ENCODE measurements around the gene BRMS1L. TPM values are rescaled to one million over a fixed set of nuclear protein-coding genes. Genes with fewer than 3 reads are reported as not detected.
A peak's percentile ranks its signal among the peaks of the same experiment; 100 is the strongest.

Gene BRMS1L
- total and polyA plus RNA-seq, 10 of the 15 experiments (the other 5 are each of a cell fraction or from before 2014, with no cell fraction given), result 5.3 to 26.7 (median 8.3) TPM

GRCh38 chr14:35855876-35856481, 29.8 kb downstream of the BRMS1L start (continued):
- no peak for TF ChIP-seq ZNF592 (IDR thresholded peaks at IDR 0.05)
- no peak; the same call in 1 of the 2 replicates for TF ChIP-seq TBL1XR1 (IDR thresholded peaks at IDR 0.05; ENCODE audit: low read depth, low read length)
- TF ChIP-seq EGR1 (IDR thresholded peaks at IDR 0.05; ENCODE audit: borderline replicate concordance in 1 of 2, low read depth in 2 of 2, low read length in 2 of 2), result no peak
- peak; percentile 49; the same call in 1 of the 2 replicates for TF ChIP-seq CREB1 (IDR thresholded peaks at IDR 0.05; ENCODE audit: low read depth)
- TF ChIP-seq MTA3 (IDR thresholded peaks at IDR 0.05; ENCODE audit: borderline replicate concordance, low read length), result peak; percentile 91; the same call in 1 of the 2 replicates
- TF ChIP-seq, protein P1, sequence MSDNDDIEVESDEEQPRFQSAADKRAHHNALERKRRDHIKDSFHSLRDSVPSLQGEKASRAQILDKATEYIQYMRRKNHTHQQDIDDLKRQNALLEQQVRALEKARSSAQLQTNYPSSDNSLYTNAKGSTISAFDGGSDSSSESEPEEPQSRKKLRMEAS (IDR thresholded peaks at IDR 0.05; ENCODE audit: low read depth, low read length), result no peak
- TF ChIP-seq MXI1 (IDR thresholded peaks at IDR 0.05; ENCODE audit: low read depth, low read length), result 0 out of 2 replicates have a peak, but pooled peaks have one; percentile 46
- TF ChIP-seq SP1 (IDR thresholded peaks at IDR 0.05; ENCODE audit: low read depth, low read length), result peak; percentile 42
- peak; percentile 90 for TF ChIP-seq ATF2 (IDR thresholded peaks at IDR 0.05; ENCODE audit: low read length)
- peak; percentile 84 to 86 for TF ChIP-seq IKZF2 (IDR thresholded peaks at IDR 0.05)
- peak; percentile 76 for TF ChIP-seq ZSCAN29 (IDR thresholded peaks at IDR 0.05)
- TF ChIP-seq EP300 (IDR thresholded peaks at IDR 0.05; ENCODE audit: borderline replicate concordance in 1 of 2, control insufficient read depth in 1 of 2, low read depth in 2 of 2, low read length in 2 of 2), result peak; percentile 85 to 100; a peak in 3 of 4 replicates
- TF ChIP-seq EED (IDR thresholded peaks at IDR 0.05; ENCODE audit: low read depth), result peak; percentile 85; the same call in 1 of the 2 replicates
- TF ChIP-seq ZNF384 (IDR thresholded peaks at IDR 0.05; ENCODE audit: borderline replicate concordance, low read depth, low read length), result no peak
- TF ChIP-seq RELB (IDR thresholded peaks at IDR 0.05; ENCODE audit: low read depth), result no peak; the same call in 1 of the 2 replicates
- TF ChIP-seq IRF4 (IDR thresholded peaks at IDR 0.05; ENCODE audit: low read depth, low read length), result peak; percentile 89
- peak; percentile 81; the same call in 1 of the 2 replicates for TF ChIP-seq PML (IDR thresholded peaks at IDR 0.05; ENCODE audit: low read length)
- peak; percentile 93 for TF ChIP-seq DPF2 (IDR thresholded peaks at IDR 0.05)
- TF ChIP-seq SMAD1 (IDR thresholded peaks at IDR 0.05; ENCODE audit: low read depth, partially characterized antibody), result no peak
- TF ChIP-seq ZNF217 (IDR thresholded peaks at IDR 0.05), result peak; percentile 93
- no peak for TF ChIP-seq RB1 (IDR thresholded peaks at IDR 0.05; ENCODE audit: borderline replicate concordance)
- peak; percentile 96 for TF ChIP-seq CBFB (IDR thresholded peaks at IDR 0.05; ENCODE audit: low read depth)
- peak; percentile 99 for TF ChIP-seq RUNX3 (IDR thresholded peaks at IDR 0.05; ENCODE audit: low read length)
- peak; percentile 78; the same call in 1 of the 2 replicates for TF ChIP-seq CHD2 (IDR thresholded peaks at IDR 0.05; ENCODE audit: borderline replicate concordance, low read depth, low read length)
- peak; percentile 94 for TF ChIP-seq BCL11A (IDR thresholded peaks at IDR 0.05; ENCODE audit: low read depth, low read length)
